Middle frontal gyrus (tissue), 1 donor: ENCODE data around the gene NF2.
A peak's percentile ranks its signal among the peaks of the same experiment; 100 is the strongest.

ENCODE experiments used
- DNase-seq: peaks from one replicate; pipeline ENCODE4 v3.0.0-alpha.2; 2015; ENCODE audit warnings: low spot score; ENCODE audit errors: extremely low spot score

NF2 gene

DNA sequence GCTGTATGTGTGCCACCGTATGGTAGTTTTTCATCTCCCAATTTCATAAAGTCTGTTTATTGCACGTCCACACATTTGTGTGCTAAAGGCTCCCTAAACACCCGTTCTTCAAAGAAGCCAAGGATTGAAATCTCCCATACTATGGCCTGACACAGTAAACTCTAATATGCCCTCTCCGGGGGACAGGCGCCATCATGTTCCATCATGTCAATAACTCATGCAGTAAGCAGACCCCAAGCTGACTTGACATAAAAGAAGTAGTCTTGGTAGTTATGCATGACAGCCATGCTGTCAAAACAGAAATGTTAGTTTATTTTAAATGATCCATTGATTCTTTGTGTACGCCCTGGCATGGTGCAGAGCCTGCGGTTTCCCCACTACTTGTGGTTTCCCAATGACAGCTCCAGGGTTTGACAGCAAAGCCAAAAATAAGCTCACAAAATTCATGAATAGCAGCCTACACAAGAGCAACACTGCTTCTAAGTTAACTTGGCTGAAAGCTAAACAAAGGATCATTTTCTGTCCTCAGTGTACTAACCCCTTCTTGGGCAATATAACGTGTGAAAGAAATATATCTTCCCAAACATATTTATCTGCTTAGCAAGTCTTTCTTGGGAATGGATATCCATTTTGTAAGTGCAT lies 59.9 kb downstream of the NF2 start:
- no peak for DNase-seq

DNA sequence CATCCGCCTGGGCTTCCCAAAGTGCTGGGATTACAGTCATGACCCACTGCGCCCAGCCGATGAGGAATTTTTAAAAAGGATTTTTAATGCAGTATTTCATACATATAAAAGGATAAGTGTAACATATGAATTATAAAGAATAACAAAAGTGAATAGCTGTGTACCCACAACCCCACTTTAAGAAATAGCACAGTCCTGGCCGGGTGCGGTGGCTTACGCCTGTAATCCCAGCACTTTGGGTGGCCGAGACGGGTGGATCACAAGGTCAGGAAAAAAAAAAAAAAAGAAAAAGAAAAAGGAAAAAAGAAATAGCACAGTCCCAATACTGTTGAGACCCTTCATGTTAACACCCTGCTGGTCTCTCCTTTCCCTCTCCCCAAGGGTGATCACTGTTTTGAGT lies 62.1 kb downstream of the NF2 start:
- DNase-seq: no peak

DNA sequence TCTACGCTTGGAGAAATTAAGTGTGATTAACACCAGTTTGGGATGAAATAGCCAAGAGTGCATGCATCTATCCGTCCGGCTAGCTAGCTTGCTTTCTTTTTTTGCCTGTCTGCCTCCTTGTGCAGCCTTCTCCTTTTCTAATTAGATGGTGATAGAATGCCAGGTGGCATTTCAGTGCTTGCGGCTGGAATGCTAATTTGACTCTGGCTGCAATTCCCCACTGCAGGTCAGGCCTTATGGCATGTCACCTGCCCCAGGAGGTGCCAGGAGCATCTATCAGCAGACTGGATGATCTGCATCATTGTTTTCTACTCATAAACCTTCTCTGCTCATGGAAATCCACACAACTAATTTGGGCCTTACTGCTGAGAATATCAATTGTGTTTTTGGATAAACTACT lies 65.2 kb downstream of the NF2 start:
- no peak for DNase-seq

DNA sequence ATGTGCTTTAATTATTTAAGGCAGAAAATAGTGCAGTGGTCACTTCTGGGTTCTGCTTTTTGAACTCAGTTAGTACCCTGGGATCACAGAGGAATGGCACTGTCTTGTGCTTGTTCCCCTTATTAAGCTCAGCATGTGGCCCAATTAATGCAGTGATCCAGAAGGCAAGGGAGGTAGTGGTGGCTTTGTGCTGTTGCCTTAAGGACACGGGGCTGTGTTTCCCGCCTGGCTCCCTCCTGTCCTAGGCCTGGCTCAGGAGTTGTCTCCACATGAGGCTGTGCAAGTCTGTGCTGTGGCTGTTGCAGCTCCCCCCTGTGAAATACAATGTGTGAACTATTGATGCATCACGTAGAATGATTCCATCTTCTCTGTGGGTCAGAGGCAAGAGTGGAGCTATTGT lies 67.2 kb downstream of the NF2 start:
- no peak for DNase-seq

- DNase-seq: no peak
Observed at GRCh38 chr22:29673361-29674066, 70.1 kb downstream of the NF2 start.

GRCh38 chr22:29674121-29674520 lies 70.7 kb downstream of the NF2 start:
- no peak for DNase-seq

DNA sequence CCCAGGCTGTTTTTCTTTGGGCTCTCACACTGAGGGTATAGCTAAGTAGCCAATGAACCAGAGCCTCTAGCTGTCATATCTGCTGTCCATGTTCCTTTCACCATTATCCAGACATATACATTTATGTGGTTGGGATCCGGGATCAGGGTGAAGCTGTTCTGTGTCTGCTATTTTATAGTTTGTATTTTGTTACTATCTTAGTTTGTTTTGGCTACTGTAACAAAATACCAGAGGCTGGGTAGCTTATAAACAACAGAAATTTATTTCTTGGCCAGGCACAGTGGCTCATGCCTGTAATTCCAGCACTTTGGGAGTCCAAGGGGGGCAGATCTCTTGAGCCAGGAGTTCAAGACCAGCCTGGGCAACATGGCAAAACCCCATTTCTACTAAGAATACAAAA lies 75.9 kb downstream of the NF2 start:
- DNase-seq: no peak

GRCh38 chr22:29683536-29683935 lies 80.1 kb downstream of the NF2 start:
- no peak for DNase-seq

GRCh38 chr22:29684244-29684643 lies 80.8 kb downstream of the NF2 start:
- no peak for DNase-seq

GRCh38 chr22:29689206-29689879 lies 85.9 kb downstream of the NF2 start:
- no peak for DNase-seq

- peak; percentile 33 for DNase-seq
Observed at GRCh38 chr22:29689880-29690213, 86.4 kb downstream of the NF2 start.

- no peak for DNase-seq
Observed at GRCh38 chr22:29690476-29690875, 87.0 kb downstream of the NF2 start.

DNA sequence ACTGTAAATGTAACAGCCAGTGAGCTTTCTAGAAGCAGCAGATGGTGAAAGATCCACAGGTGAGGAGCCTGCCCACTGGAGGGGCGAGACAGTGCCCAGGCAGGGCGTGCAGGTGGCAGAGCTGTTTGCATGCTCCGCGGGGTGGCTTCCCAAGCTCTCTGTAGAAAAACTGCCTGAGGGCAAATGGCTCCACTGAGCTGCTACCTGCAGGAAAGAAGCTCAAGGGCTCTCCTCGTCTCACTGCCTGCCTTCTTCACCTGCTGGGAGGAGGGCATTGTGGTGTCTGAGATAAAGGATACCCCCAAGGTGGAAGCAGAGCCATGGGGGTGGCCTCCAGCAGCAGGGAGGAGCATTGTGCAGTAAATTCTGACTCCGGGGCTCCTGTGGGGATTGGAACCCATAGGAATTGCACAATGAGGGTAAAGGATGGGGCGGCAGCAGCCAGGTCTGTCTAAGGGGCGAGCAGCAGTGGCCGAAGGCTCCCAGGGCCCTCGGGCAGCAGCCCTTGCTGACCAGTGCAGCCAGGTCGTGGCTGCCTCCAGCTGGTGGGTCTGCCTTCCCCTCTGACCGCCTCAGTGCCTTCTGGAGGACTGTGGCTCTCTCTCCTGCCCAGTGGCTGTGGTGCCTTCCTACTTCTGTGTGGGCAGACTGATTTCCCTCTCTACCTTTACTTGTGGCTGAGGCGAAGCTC lies 88.3 kb downstream of the NF2 start:
- no peak for DNase-seq

DNA sequence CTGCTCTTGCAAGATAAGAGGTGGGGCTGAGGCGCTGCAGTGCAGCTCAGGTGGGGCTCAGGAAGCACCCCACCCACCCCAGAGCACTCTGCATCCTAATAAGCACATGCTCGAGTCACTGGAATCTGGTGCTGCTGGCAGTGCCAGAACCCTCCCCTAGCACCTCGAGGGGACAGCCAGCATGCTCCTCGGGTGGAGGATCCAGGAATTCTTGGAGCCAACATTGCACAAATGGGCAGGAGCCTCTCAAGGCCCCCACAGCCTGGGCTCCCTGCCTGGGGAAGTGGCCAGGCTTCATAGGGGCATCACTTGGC lies 88.9 kb downstream of the NF2 start:
- no peak for DNase-seq

GRCh38 chr22:29693161-29693560 lies 89.7 kb downstream of the NF2 start:
- DNase-seq: no peak

DNA sequence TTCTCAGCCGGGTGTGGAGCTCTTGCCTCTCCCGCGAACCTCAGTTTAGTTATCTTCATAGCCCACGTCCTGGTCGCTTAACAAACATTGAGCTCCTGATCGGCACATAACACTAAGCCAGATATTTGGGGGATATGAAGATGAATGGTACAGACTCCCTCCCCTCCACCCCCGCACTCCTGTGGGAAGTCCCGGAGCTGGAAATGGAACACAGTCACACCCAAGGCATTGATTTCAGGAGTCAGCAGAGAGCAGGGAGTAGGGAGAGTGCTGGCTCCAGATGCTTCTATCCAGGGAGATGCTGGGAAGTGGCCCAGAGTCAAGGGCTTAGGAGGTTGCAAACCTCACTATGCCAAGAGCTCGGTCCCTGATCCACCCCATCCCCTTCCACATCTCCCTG lies 90.2 kb downstream of the NF2 start:
- DNase-seq: no peak

- DNase-seq: no peak
Observed at GRCh38 chr22:29695129-29695926, 91.9 kb downstream of the NF2 start.

DNA sequence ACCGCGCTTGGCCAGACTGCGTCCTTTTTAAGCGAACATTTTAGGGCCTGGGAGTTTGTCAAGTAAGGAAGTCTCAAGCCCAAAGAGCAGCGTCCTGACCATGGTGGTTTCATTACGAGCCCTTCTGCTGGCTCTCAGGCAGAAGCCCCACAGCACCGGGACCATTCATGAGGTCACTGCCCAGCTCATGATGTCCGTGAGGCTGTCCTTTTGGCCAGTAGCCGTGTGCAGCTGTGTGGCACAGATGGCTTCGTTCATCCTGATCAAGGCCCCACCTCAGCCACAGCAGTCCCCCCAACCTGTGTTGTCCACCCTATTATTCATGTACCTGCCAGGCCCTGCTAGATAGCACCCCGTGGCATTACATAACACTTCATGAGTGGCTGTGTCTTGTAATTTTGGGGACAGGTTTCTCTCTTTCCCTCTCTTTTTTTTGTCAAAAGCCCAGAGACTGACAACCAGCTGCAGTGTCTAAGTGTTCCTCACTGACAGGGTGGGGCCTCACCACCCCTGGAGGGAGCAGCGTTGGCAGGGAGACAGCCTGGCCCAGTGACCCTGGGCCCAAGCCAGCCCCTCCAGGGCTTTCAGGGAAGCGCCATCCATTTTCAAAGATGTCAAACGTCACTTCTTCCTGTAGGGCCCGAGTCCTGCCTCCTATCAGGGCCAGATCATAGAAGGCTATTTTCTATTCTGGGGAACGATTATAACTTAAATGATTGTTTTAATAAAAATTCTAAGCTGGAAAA lies 94.6 kb downstream of the NF2 start:
- no peak for DNase-seq

- no peak for DNase-seq
Observed at GRCh38 chr22:29700206-29700899, 96.9 kb downstream of the NF2 start.

GRCh38 chr22:29700900-29701154 lies 97.4 kb downstream of the NF2 start:
- DNase-seq: no peak
